ENCODE results near the gene PLA2G2F. TPM values are rescaled to one million over a fixed set of nuclear protein-coding genes. Genes with fewer than 3 reads are reported as not detected.

Gene PLA2G2F
- total RNA-seq, 4 donors from 2014 or later, result 0.32 TPM; not detected in 3

DNA sequence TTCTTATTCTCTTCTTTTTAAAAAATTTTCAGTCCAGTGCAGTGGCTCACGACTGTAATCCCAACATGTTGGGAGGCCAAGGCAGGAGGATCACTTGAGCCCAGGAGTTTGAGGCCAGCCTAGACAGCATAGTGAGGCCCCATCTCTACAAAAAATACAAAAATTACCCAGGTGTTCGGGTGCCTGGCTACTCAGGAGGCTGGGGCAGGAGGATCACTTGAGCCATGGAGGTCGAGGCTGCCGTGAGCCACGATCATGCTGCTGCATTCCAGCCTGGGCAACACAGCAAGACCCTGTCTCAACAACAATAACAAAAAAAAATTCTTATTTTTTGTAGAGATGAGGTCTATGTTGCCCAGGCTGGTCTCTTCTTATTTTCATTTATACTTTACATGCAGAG, 27.7 kb upstream of the PLA2G2F start:
- H3K4me3 ChIP-seq, result no peak overlapping the region
- intact Hi-C loops (cut with DNase I; ENCODE audit: low total_unique reads) (no loop called here), in situ Hi-C loops (cut with MboI; ENCODE audit: low pct_ligation_motif_present in 1 of 4, low pct_unique_long_range_greater_than_20kb in 1 of 4, low sequenced_read_pairs in 3 of 4) (no loop called here)
- DNase-seq, result no peak
- TF ChIP-seq EP300 (IDR thresholded peaks at IDR 0.05; ENCODE audit: low read depth) (no peak), POLR2A (IDR thresholded peaks at IDR 0.05) (no peak), POLR2AphosphoS5 (IDR thresholded peaks at IDR 0.05) (no peak)
- TF ChIP-seq, protein P1, sequence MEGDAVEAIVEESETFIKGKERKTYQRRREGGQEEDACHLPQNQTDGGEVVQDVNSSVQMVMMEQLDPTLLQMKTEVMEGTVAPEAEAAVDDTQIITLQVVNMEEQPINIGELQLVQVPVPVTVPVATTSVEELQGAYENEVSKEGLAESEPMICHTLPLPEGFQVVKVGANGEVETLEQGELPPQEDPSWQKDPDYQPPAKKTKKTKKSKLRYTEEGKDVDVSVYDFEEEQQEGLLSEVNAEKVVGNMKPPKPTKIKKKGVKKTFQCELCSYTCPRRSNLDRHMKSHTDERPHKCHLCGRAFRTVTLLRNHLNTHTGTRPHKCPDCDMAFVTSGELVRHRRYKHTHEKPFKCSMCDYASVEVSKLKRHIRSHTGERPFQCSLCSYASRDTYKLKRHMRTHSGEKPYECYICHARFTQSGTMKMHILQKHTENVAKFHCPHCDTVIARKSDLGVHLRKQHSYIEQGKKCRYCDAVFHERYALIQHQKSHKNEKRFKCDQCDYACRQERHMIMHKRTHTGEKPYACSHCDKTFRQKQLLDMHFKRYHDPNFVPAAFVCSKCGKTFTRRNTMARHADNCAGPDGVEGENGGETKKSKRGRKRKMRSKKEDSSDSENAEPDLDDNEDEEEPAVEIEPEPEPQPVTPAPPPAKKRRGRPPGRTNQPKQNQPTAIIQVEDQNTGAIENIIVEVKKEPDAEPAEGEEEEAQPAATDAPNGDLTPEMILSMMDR (IDR thresholded peaks at IDR 0.05), result no peak
- H3K27ac ChIP-seq, result no peak overlapping the region
- H3K9me3 ChIP-seq, result no peaks in the 10 kb centered on the region
- no peaks in the 10 kb centered on the region for H3K36me3 ChIP-seq
- no peaks in the 10 kb centered on the region for H3K4me1 ChIP-seq
- WGBS, 2 donors (ENCODE audit: low coverage in 1 of 2), result 89 to 92% methylated on average over 4 to 5 of the region's 5 CpGs
- no peaks in the 10 kb centered on the region for H3K27me3 ChIP-seq

DNA sequence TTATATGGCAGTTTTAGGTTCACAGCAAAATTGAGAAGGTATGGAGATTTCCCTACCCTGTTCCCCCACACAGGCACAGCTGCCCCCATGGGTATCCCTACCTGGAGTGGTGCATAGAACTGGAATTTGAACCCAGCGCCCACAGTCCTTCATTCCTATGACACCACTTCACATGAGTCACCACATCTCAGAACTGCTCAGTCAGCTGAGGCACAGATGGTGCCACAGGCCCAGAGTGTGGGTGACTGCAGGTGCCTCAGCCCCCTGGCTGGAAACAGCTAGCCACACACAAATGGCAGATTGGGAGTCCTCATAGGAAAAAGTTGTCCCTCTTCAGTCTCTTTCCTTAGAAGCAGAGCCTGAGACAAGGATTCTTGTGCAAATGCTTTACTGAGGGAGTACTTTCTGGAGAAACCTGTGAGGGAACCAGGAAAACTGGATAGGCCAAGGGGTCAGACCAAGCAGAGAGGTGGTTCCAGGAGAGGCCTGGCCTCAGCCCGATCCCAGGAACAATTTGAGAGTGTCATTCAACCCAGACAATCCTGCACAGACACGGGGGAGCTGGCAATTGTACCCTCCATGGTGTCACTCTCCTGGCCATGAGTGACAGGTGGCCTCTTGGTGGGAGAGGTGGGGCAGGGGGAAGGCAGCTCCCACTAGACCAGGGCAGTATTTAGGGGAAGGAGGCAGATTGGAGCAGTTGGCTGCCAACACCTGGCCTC, 26.7 kb upstream of the PLA2G2F start:
- WGBS, 2 donors (ENCODE audit: low coverage in 1 of 2), result 81 to 100% methylated on average over 2 to 3 of the region's 3 CpGs
- no peak for DNase-seq

DNA sequence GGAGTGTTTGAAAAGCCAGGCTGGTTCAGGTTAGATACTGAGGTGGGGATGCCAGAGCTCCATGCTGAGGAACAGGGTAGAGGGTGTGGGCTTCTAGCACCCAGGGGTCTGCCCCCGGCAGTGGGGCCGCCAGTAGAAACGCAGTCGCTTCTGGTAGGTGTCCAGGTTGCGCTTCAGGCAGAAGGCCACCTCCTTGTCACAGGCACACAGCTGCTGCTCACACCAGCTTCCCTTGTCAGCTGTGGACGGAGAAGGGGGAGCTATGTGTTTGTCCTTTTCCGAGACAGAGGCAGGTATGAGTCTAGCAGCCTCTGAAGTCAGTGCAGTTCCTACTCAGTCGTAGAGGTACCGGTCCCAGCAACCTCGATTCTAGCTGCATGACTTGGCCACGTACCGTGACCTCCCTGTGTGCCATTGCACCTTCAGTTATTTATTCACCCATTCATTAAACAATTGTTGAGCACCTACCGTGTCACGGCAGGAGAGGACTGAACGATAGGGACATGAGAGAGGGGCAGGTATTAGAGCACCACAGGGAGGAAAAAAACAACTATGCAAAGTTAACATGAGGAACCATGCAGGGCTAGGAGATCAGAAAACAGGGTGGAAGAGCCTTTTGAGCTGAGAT, 25.0 kb upstream of the PLA2G2F start:
- in situ Hi-C loops (cut with MboI; ENCODE audit: low pct_ligation_motif_present in 1 of 4, low pct_unique_long_range_greater_than_20kb in 1 of 4, low sequenced_read_pairs in 3 of 4), result no loop called here
- Histone ChIP-seq H3K9me3 (no peaks in the 10 kb centered on the region), H3K4me3 (no peak overlapping the region), H3K4me1 (no peaks in the 10 kb centered on the region), H3K27me3 (no peaks in the 10 kb centered on the region), H3K27ac (no peak overlapping the region), H3K36me3 (no peaks in the 10 kb centered on the region)
- intact Hi-C loops (cut with DNase I; ENCODE audit: low total_unique reads), result no loop called here
- TF ChIP-seq, protein P1 (IDR thresholded peaks at IDR 0.05), result no peak
- TF ChIP-seq POLR2A (IDR thresholded peaks at IDR 0.05) (no peak), POLR2AphosphoS5 (IDR thresholded peaks at IDR 0.05) (no peak), EP300 (IDR thresholded peaks at IDR 0.05; ENCODE audit: low read depth) (no peak)
- WGBS, 2 donors (ENCODE audit: low coverage in 1 of 2), result 79 to 86% methylated on average over 3 to 15 of the region's 15 CpGs
- no peak for DNase-seq

More for the DNA sequence above, 26.7 kb upstream of the PLA2G2F start:
- in situ Hi-C loops (cut with MboI; ENCODE audit: low pct_ligation_motif_present in 1 of 4, low pct_unique_long_range_greater_than_20kb in 1 of 4, low sequenced_read_pairs in 3 of 4), result no loop called here
- H3K4me1 ChIP-seq, result no peaks in the 10 kb centered on the region
- H3K4me3 ChIP-seq, result no peak overlapping the region
- H3K27ac ChIP-seq, result no peak overlapping the region
- H3K27me3 ChIP-seq, result no peaks in the 10 kb centered on the region
- TF ChIP-seq POLR2AphosphoS5 (IDR thresholded peaks at IDR 0.05), result no peak
- TF ChIP-seq, protein P1 (IDR thresholded peaks at IDR 0.05), result no peak
- TF ChIP-seq POLR2A (IDR thresholded peaks at IDR 0.05), result no peak
- no peak for TF ChIP-seq EP300 (IDR thresholded peaks at IDR 0.05; ENCODE audit: low read depth)
- no peaks in the 10 kb centered on the region for H3K9me3 ChIP-seq
- H3K36me3 ChIP-seq, result no peaks in the 10 kb centered on the region
- intact Hi-C loops (cut with DNase I; ENCODE audit: low total_unique reads), result no loop called here

DNA sequence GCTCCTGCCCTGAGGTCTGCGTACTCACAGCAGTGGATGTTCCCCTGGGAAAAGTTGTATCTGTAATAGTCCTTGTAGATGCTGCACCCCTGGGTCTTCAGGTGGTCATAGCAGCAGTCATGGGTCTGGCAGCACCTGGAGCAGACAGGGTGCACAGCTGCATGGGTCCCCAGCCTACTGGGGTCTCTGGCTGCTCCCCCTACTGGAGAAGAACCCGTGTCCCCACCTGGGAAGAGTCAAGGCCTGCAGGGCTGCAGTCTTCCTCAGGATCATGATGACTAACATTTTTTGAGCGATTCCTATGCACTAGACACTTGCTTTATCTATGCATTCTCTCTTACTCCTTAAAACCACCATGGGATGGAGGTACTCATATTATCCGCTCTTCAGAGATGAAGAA, 23.6 kb upstream of the PLA2G2F start:
- H3K4me1 ChIP-seq, result no peaks in the 10 kb centered on the region
- 85 to 100% methylated on average over 1 to 4 of the region's 4 CpGs for WGBS, 2 donors (ENCODE audit: low coverage in 1 of 2)
- no peaks in the 10 kb centered on the region for H3K27me3 ChIP-seq
- in situ Hi-C loops (cut with MboI; ENCODE audit: low pct_ligation_motif_present in 1 of 4, low pct_unique_long_range_greater_than_20kb in 1 of 4, low sequenced_read_pairs in 3 of 4) (no loop called here), intact Hi-C loops (cut with DNase I; ENCODE audit: low total_unique reads) (no loop called here)
- H3K9me3 ChIP-seq, result no peaks in the 10 kb centered on the region
- no peaks in the 10 kb centered on the region for H3K36me3 ChIP-seq
- H3K27ac ChIP-seq, result no peak overlapping the region
- no peak for DNase-seq
- no peak overlapping the region for H3K4me3 ChIP-seq
- TF ChIP-seq, protein P1 (IDR thresholded peaks at IDR 0.05), result no peak
- TF ChIP-seq EP300 (IDR thresholded peaks at IDR 0.05; ENCODE audit: low read depth) (no peak), POLR2AphosphoS5 (IDR thresholded peaks at IDR 0.05) (no peak), POLR2A (IDR thresholded peaks at IDR 0.05) (no peak)

All from transverse colon (tissue), 4 donors.